Neuronal stem cell (in vitro differentiated cells): ENCODE measurements around the gene CNTNAP2.

ENCODE experiments used
- DNase-seq: peaks from one replicate; pipeline ENCODE4 v3.0.0-alpha.2; 2013; ENCODE audit warnings: low spot score
- H2AFZ ChIP-seq: one replicate; pipeline ENCODE4 v1.6.1; 2013; ENCODE audit warnings: mild to moderate bottlenecking, low read length, inconsistent platforms
- H2AK5ac ChIP-seq: 2 replicates; pipeline ENCODE4 v1.6.1; 2013; ENCODE audit warnings: low read depth, mild to moderate bottlenecking, inconsistent platforms, low read length, moderate library complexity, mixed read lengths
- H2BK120ac ChIP-seq: 2 replicates; pipeline ENCODE4 v1.6.1; 2013; ENCODE audit warnings: low read depth, mild to moderate bottlenecking, inconsistent platforms, low read length, moderate library complexity, mixed read lengths
- H2BK12ac ChIP-seq: one replicate; pipeline ENCODE4 v1.6.1; 2013; ENCODE audit warnings: low read length, inconsistent platforms
- H2BK15ac ChIP-seq: 2 replicates; pipeline ENCODE4 v1.6.1; 2013; ENCODE audit warnings: mild to moderate bottlenecking, low read length, inconsistent platforms, mixed read lengths
- H2BK5ac ChIP-seq: one replicate; pipeline ENCODE4 v1.6.1; 2013; ENCODE audit warnings: inconsistent platforms, mild to moderate bottlenecking, low read length, moderate library complexity
- H3K14ac ChIP-seq: one replicate; pipeline ENCODE4 v1.6.1; 2013; ENCODE audit warnings: low read length, inconsistent platforms
- H3K18ac ChIP-seq: 2 replicates; pipeline ENCODE4 v1.6.1; 2013; ENCODE audit warnings: low read length, inconsistent platforms
- H3K23ac ChIP-seq: 2 replicates; pipeline ENCODE4 v1.6.1; 2013; ENCODE audit warnings: low read depth, mild to moderate bottlenecking, mixed read lengths, low read length, inconsistent platforms; ENCODE audit not compliant: poor library complexity
- H3K27ac ChIP-seq: replicated peaks from 3 replicates; pipeline ENCODE4 v1.5.1; 2013; ENCODE audit warnings: low read length, inconsistent platforms
- H3K27me3 ChIP-seq, 3 experiments: 2 replicates each; pipeline ENCODE4 v1.6.1; 2013; ENCODE audit warnings: low read length in 3 of 3, mild to moderate bottlenecking in 2 of 3, inconsistent platforms in 1 of 3, low read depth in 1 of 3, mixed read lengths in 1 of 3, moderate library complexity in 1 of 3; ENCODE audit not compliant: control insufficient read depth in 3 of 3, insufficient read depth in 3 of 3
- H3K36me3 ChIP-seq, 2 donors: replicated peaks in 1 of 2; 2 replicates each; pipeline ENCODE4 v1.6.1; 2013; ENCODE audit warnings: low read length in 2 of 2; ENCODE audit not compliant: control insufficient read depth in 2 of 2, insufficient read depth in 2 of 2
- H3K4ac ChIP-seq: 2 replicates; pipeline ENCODE4 v1.6.1; 2013; ENCODE audit warnings: inconsistent platforms, mild to moderate bottlenecking, low read length, moderate library complexity
- H3K4me1 ChIP-seq, 2 donors: 1 replicate in 1 of 2; 2 replicates in 1 of 2; pipeline ENCODE4 v1.6.1; 2013; ENCODE audit warnings: low read length in 2 of 2, low read depth in 1 of 2; ENCODE audit not compliant: control insufficient read depth in 2 of 2, insufficient read depth in 1 of 2
- H3K4me2 ChIP-seq: one replicate; pipeline ENCODE4 v1.6.1; 2013; ENCODE audit warnings: mild to moderate bottlenecking, low read length, inconsistent platforms; ENCODE audit not compliant: insufficient read depth, poor library complexity, severe bottlenecking
- H3K4me3 ChIP-seq, 2 donors: 2 replicates each; pipeline ENCODE4 v1.5.1; 2013; ENCODE audit warnings: low read length in 2 of 2, mild to moderate bottlenecking in 2 of 2, inconsistent platforms in 1 of 2, moderate library complexity in 1 of 2
- H3K79me1 ChIP-seq: one replicate; pipeline ENCODE4 v1.6.1; 2013; ENCODE audit warnings: low read depth, mild to moderate bottlenecking, inconsistent platforms, low read length, moderate library complexity
- H3K9ac ChIP-seq: one replicate; pipeline ENCODE4 v1.6.1; 2013; ENCODE audit warnings: mild to moderate bottlenecking, low read depth, low read length, inconsistent platforms; ENCODE audit not compliant: poor library complexity
- H3K9me3 ChIP-seq, 2 donors: replicated peaks in 1 of 2; 2 replicates each; pipeline versions ENCODE3 to v1.6.1; 2013; ENCODE audit warnings: low read length in 2 of 2, mild to moderate bottlenecking in 2 of 2, inconsistent platforms in 1 of 2, low read depth in 1 of 2, mixed read lengths in 1 of 2, moderate library complexity in 1 of 2; ENCODE audit not compliant: control insufficient read depth in 2 of 2, insufficient read depth in 1 of 2
- H4K8ac ChIP-seq: one replicate; pipeline ENCODE4 v1.6.1; 2013; ENCODE audit warnings: low read depth, mild to moderate bottlenecking, inconsistent platforms, low read length, moderate library complexity
- H4K91ac ChIP-seq: one replicate; pipeline ENCODE4 v1.6.1; 2013; ENCODE audit warnings: low read length, low read depth, mild to moderate bottlenecking, inconsistent platforms; ENCODE audit not compliant: poor library complexity
- WGBS, 2 donors: extraction: QIAGEN DNeasy Blood & Tissue Kit; methylation state at CpG; one replicate each; pipeline ENCODE4 v1.1.7; 2013; ENCODE audit warnings: missing lambda C conversion rate in 2 of 2, mixed read lengths in 1 of 2; ENCODE audit not compliant: insufficient read length in 2 of 2, insufficient replicate concordance in 1 of 2; ENCODE audit errors: extremely low coverage in 2 of 2; 5-methylcytosine and 5-hydroxymethylcytosine counted together

Gene CNTNAP2

DNA sequence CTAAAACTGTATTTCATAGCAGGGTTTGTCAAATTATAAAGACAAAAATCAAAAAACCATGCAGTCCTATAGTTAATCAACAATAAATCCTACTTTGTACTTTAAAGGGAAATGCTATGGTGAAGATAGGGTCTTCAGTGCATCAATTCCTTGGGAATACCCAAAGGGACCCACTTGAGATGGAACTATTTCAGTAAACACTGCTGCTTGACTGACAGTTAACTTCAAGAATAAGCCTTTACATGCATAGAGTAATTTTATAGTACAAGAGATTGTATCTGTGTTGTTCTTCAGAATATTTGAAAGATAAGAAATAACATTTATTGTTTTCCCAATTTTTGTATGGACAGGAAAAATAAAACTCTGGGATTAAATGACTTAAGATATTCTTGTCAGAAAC, 1179.6 kb downstream of the CNTNAP2 start:
- H3K27me3 ChIP-seq: no peaks in the 10 kb centered on the region
- no peak overlapping the region for H3K27ac ChIP-seq
- DNase-seq: no peak
- no peak overlapping the region for H3K18ac ChIP-seq
- H3K79me1 ChIP-seq: no peaks in the 10 kb centered on the region
- H3K4me1 ChIP-seq: no peaks in the 10 kb centered on the region
- H3K4ac ChIP-seq: no peak overlapping the region
- no peaks in the 10 kb centered on the region for H3K9me3 ChIP-seq
- no peak overlapping the region for H2BK12ac ChIP-seq
- no peak overlapping the region for H2AFZ ChIP-seq
- H3K14ac ChIP-seq: no peak overlapping the region
- H2BK5ac ChIP-seq: no peak overlapping the region
- H4K91ac ChIP-seq: no peak overlapping the region
- no peak overlapping the region for H4K8ac ChIP-seq
- H3K4me2 ChIP-seq: no peak overlapping the region
- no peaks in the 10 kb centered on the region for H3K36me3 ChIP-seq
- no peak overlapping the region for H3K23ac ChIP-seq
- H2AK5ac ChIP-seq: no peak overlapping the region
- H2BK15ac ChIP-seq: no peak overlapping the region
- H3K4me3 ChIP-seq: no peak overlapping the region
- no peak overlapping the region for H2BK120ac ChIP-seq
- no peak overlapping the region for H3K9ac ChIP-seq

DNA sequence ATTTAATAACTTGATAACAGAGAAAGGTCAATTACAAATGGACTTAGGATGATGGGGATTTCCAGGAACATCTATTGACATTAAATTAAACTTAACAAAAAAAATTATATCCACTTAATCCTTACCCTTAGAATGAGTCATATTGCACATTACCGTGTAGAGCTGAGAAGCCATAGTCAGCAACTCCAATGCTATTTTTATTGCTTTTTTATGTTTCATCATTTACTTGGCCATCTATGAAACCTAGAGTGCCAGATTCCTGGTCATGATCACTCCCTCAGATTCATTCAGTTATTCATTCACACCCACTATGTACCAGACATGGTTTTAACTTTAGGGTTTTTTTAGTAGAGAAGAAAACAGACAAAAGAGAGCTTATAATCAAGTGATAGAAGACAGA, 1180.4 kb downstream of the CNTNAP2 start:
- Histone ChIP-seq H3K23ac (no peak overlapping the region), H3K14ac (no peak overlapping the region), H2BK12ac (no peak overlapping the region), H3K27me3 (no peaks in the 10 kb centered on the region), H2BK5ac (no peak overlapping the region), H3K18ac (no peak overlapping the region), H3K4ac (no peak overlapping the region), H2BK120ac (no peak overlapping the region), H3K36me3 (no peaks in the 10 kb centered on the region), H4K8ac (no peak overlapping the region), H3K79me1 (no peaks in the 10 kb centered on the region), H4K91ac (no peak overlapping the region), H3K4me1 (no peaks in the 10 kb centered on the region), H3K27ac (no peak overlapping the region), H2AFZ (no peak overlapping the region), H3K4me3 (no peak overlapping the region), H3K9ac (no peak overlapping the region), H3K4me2 (no peak overlapping the region), H3K9me3 (no peaks in the 10 kb centered on the region), H2AK5ac (no peak overlapping the region), H2BK15ac (no peak overlapping the region)
- WGBS, 2 donors: no CpG with 5 or more reads among the region's 1 CpG
- DNase-seq: no peak

DNA sequence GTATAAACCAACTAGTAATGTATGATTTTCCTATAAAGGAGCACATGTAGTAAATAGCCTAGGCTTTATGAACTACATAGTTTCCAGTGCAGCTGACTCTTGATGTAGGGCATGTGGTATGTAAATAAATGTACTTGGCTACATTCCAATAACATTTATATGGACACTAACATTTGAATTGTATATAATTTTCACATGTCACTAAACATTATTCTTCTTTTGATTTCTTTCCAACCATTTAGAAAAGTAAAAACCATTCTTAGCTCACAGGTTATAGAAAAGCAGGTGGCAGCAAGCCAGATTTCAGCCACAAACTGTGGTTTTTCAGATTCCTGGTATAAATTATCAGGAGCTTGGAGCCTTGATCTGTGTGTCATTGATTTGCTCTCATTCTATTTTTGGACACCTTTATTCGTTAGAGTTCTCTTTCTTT, 1182.0 kb downstream of the CNTNAP2 start:
- H2AFZ ChIP-seq: no peak overlapping the region

GRCh38 chr7:147300293-147300692, 1183.7 kb downstream of the CNTNAP2 start:
- Histone ChIP-seq H2BK120ac (no peak overlapping the region), H2BK12ac (no peak overlapping the region), H3K4ac (no peak overlapping the region), H2AK5ac (no peak overlapping the region), H3K27ac (no peak overlapping the region), H3K9ac (no peak overlapping the region), H4K8ac (no peak overlapping the region), H3K23ac (no peak overlapping the region), H3K27me3 (no peaks in the 10 kb centered on the region), H3K4me3 (no peak overlapping the region), H3K14ac (no peak overlapping the region), H2AFZ (no peak overlapping the region), H3K4me2 (no peak overlapping the region), H3K18ac (no peak overlapping the region), H3K36me3 (no peaks in the 10 kb centered on the region), H3K79me1 (no peaks in the 10 kb centered on the region), H3K9me3 (no peaks in the 10 kb centered on the region), H4K91ac (no peak overlapping the region), H2BK5ac (no peak overlapping the region), H3K4me1 (no peaks in the 10 kb centered on the region), H2BK15ac (no peak overlapping the region)
- DNase-seq: no peak
- WGBS, 2 donors: no CpG with 5 or more reads among the region's 1 CpG

More for the DNA sequence above, 1182.0 kb downstream of the CNTNAP2 start:
- Histone ChIP-seq H2BK12ac (no peak overlapping the region), H3K4ac (no peak overlapping the region), H3K14ac (no peak overlapping the region), H3K9me3 (no peaks in the 10 kb centered on the region), H3K27ac (no peak overlapping the region), H4K91ac (no peak overlapping the region), H3K79me1 (no peaks in the 10 kb centered on the region), H3K4me1 (no peaks in the 10 kb centered on the region), H4K8ac (no peak overlapping the region), H3K36me3 (no peaks in the 10 kb centered on the region), H2BK5ac (no peak overlapping the region), H3K18ac (no peak overlapping the region), H3K27me3 (no peaks in the 10 kb centered on the region), H2BK120ac (no peak overlapping the region), H3K4me3 (no peak overlapping the region), H3K4me2 (no peak overlapping the region), H2AK5ac (no peak overlapping the region), H3K9ac (no peak overlapping the region), H3K23ac (no peak overlapping the region), H2BK15ac (no peak overlapping the region)
- WGBS, 2 donors: no CpG with 5 or more reads among the region's 1 CpG
- DNase-seq: no peak
